AG04450 (cell line): ENCODE results near the gene RSRC1. TPM values are rescaled to one million over a fixed set of nuclear protein-coding genes. Genes with fewer than 3 reads are reported as not detected.
"Not testable (repeated sequence)": the region's sequence is repeated elsewhere in the genome, so short reads cannot be mapped to it uniquely, and the experiment has no call there.

Experiments used
- CTCF ChIA-PET: fragments of 300-600, 350-600 bp; formaldehyde crosslinking; extraction: SDS; loops from one replicate; lab custom pipeline; 2022; ENCODE audit warnings: antibody characterized with exemption, inconsistent platforms; lab: Charles Lee
- POLR2A ChIA-PET: fragments of 350-600 bp; formaldehyde crosslinking; extraction: SDS; loops from one replicate; lab custom pipeline; 2021; ENCODE audit warnings: antibody characterized with exemption, inconsistent platforms; lab: Yijun Ruan, JAX
- DNase-seq: peaks from one replicate; pipeline ENCODE4 v3.0.0-alpha.2; 2011; ENCODE audit warnings: low read depth, low spot score
- H3K27ac ChIP-seq: one replicate; pipeline ENCODE4 v1.5.1; 2012; ENCODE audit warnings: low read depth, low read length, control low read depth
- H3K27me3 ChIP-seq: one replicate; pipeline ENCODE4 v1.6.0; 2012; ENCODE audit warnings: low read length; ENCODE audit not compliant: control insufficient read depth, insufficient read depth
- H3K4me3 ChIP-seq: 2 replicates; pipeline ENCODE4 v1.5.1; 2011; ENCODE audit warnings: mild to moderate bottlenecking, low read depth, low read length, control low read depth
- H3K9me3 ChIP-seq: 2 replicates; pipeline ENCODE4 v1.5.1; 2012; ENCODE audit warnings: low read length; ENCODE audit not compliant: control insufficient read depth, insufficient read depth
- polyA plus RNA-seq: library from polyadenylated mRNA; depleted of rRNA; stranded (reverse); fragments of >200 nt; gene quantifications from 2 replicates; pipeline ENCODE4 v1.2.3, GENCODE V29; 2011
- TF ChIP-seq, protein P1 (sequence below): IDR thresholded peaks from 2 replicates; pipeline ENCODE4 v1.5.1; 2011; ENCODE audit warnings: low read depth, low read length, control low read depth, inconsistent platforms

The RSRC1 gene
- polyA plus RNA-seq, 1 experiment, result 6.7 TPM

DNA sequence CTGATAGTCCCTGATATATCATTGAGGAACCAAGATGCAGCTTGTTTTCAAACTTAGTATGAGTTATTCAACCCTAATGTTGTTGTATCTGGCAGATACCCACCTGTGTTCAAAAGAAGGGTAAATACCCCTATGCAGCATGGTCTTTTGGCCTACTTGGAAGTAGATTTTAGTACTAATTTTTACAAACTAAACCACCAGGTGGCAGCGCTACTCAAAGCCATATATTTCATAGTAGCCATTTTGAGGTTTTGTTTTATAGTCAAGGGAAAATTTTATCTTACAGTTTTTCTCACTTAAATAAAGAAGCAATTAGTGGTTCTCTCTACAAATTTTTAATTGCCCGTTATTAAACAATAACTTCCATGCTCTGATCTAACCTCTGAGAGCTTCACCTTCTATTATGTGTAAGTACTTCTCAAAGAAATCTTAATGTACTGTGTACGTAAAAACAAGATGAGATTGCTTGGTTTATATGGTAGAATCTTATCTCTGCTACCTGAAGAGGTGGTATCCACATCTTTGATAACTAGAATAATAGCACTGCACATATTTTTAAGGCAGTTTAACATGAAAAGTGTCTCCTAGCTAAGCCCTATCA is 429.6 kb downstream of the RSRC1 start:
- peak; percentile 16 for DNase-seq
- POLR2A ChIA-PET, result no interaction called here
- CTCF ChIA-PET, result interaction anchor here (0.5 to 4.1 kb wide), 47 partner anchors 8 to 1007 kb away, joined by 3 to 53 read pairs (median 4); partner anchors contain the start of genes GFM1, LXN, MFSD1 and MLF1
- Histone ChIP-seq H3K27me3 (no peaks in the 10 kb centered on the region), H3K4me3 (no peak overlapping the region), H3K27ac (no peak overlapping the region), H3K9me3 (no peaks in the 10 kb centered on the region)
- TF ChIP-seq, protein P1, sequence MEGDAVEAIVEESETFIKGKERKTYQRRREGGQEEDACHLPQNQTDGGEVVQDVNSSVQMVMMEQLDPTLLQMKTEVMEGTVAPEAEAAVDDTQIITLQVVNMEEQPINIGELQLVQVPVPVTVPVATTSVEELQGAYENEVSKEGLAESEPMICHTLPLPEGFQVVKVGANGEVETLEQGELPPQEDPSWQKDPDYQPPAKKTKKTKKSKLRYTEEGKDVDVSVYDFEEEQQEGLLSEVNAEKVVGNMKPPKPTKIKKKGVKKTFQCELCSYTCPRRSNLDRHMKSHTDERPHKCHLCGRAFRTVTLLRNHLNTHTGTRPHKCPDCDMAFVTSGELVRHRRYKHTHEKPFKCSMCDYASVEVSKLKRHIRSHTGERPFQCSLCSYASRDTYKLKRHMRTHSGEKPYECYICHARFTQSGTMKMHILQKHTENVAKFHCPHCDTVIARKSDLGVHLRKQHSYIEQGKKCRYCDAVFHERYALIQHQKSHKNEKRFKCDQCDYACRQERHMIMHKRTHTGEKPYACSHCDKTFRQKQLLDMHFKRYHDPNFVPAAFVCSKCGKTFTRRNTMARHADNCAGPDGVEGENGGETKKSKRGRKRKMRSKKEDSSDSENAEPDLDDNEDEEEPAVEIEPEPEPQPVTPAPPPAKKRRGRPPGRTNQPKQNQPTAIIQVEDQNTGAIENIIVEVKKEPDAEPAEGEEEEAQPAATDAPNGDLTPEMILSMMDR, result peak; percentile 60

DNA sequence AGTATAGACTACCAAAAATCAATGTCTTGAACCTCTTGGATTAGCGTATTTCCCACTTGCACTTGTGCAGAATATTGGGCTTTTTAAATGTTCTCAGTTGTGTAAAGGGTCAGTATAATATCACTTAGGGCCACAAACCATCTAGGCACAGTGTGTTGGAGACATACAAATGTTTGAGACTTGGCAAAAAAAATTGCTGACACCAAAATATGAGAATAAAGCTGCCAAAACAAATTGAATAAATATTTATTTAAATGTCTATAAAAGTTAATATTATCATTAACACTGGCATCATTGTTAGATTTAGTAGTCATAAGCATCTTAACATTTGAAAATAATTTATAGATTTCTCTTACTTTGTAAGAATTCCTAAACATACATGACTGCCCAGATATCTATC is 430.2 kb downstream of the RSRC1 start:
- POLR2A ChIA-PET, result no interaction called here
- H3K27me3 ChIP-seq, result no peaks in the 10 kb centered on the region
- no peak overlapping the region for H3K4me3 ChIP-seq
- TF ChIP-seq, protein P1, result no peak
- no peaks in the 10 kb centered on the region for H3K9me3 ChIP-seq
- H3K27ac ChIP-seq, result no peak overlapping the region
- DNase-seq, result no peak
- CTCF ChIA-PET, result interaction anchor here (0.6 to 4.1 kb wide), 29 partner anchors 9 to 933 kb away, joined by 3 to 53 read pairs (median 6); partner anchors contain the start of genes GFM1 and MLF1

DNA sequence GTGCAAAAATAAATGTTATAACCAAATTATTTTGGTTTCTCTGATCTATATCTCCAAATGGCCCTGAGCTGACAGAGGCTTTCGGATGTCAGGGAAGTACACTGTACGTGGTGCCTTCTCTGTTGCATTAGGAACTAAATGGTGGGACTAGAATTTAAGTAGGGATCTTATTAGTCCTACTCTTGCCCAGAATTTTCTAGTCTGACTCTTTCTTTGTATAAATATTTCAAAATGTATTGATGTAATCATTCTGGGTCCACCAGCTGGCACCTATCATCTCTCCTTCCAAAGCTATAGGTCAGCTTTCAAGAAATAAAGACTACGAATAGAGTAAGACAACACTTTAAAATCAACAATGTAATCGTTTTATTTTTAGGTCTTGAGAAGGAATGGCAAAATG is 438.8 kb downstream of the RSRC1 start:
- POLR2A ChIA-PET, result no interaction called here
- peak; percentile 20 for DNase-seq
- no peak overlapping the region for H3K4me3 ChIP-seq
- H3K27me3 ChIP-seq, result no peaks in the 10 kb centered on the region
- H3K9me3 ChIP-seq, result no peaks in the 10 kb centered on the region
- H3K27ac ChIP-seq, result no peak overlapping the region
- TF ChIP-seq, protein P1, result no peak
- CTCF ChIA-PET, result interaction anchor here (0.6 to 4.5 kb wide), 4 partner anchors 9 to 712 kb away, joined by 3 to 27 read pairs (median 3); no protein-coding TSS in a partner anchor

DNA sequence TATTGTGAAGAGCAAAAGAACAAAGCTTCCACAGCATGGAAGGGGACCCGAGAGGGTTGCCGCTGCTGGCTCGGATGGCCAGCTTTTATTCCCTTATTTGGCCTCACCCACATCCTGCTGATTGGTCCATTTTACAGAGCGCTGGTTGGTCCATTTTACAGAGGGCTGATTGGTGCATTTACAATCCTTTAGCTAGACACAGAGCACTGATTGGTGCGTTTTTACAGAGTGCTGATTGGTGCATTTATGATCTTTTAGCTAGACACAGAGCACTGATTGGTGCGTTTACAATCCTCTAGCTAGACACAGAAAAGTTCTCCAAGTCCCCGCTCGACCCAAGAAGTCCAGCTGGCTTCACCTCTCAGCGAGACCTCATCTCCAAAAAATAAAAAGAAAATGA is 440.0 kb downstream of the RSRC1 start:
- CTCF ChIA-PET, result interaction anchor here (0.7 to 4.5 kb wide), 2 partner anchors 9 to 10 kb away, joined by 5 to 27 read pairs; no protein-coding TSS in a partner anchor
- H3K27ac ChIP-seq, POLR2A ChIA-PET, DNase-seq, H3K9me3 ChIP-seq, H3K27me3 ChIP-seq, H3K4me3 ChIP-seq: not testable (repeated sequence)

DNA sequence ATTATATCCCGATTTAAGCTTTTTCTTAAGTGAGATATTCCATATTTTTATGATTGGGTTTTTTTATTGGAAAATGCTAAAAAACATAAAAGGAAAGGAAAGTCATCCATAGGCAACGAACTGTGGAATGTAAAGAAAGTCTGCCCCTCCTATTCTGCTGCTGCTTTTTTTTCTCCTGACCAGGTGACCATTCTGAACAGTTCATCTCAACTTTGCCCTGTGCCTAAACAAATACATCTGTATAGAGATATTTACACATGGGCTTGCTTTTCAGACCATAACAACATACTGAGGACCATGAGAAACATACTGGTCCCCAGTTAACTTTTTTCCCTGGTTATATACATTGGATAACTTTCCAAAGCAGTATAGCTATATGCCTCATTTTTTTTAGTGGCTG is 442.2 kb downstream of the RSRC1 start:
- no peaks in the 10 kb centered on the region for H3K9me3 ChIP-seq
- H3K27ac ChIP-seq, result no peak overlapping the region
- TF ChIP-seq, protein P1, result no peak
- no peak overlapping the region for H3K4me3 ChIP-seq
- POLR2A ChIA-PET, result no interaction called here
- H3K27me3 ChIP-seq, result no peaks in the 10 kb centered on the region
- DNase-seq, result no peak
- CTCF ChIA-PET, result interaction anchor here (0.6 to 4.5 kb wide), 3 partner anchors 13 to 93 kb away, joined by 3 to 27 read pairs (median 4); partner anchors contain the start of gene GFM1
